ENCODE data around the gene APMAP.
A peak's percentile ranks its signal among the peaks of the same experiment; 100 is the strongest.
"Not testable (repeated sequence)": the region's sequence is repeated elsewhere in the genome, so short reads cannot be mapped to it uniquely, and the experiment has no call there.

APMAP gene

GRCh38 chr20:25006431-25007167, 14.0 kb upstream of the APMAP start:
- no peak for DNase-seq

GRCh38 chr20:25005661-25006060, 13.1 kb upstream of the APMAP start:
- DNase-seq = no peak

GRCh38 chr20:25005220-25005619, 12.7 kb upstream of the APMAP start:
- peak; percentile 44 to 70 for DNase-seq

GRCh38 chr20:25003002-25003401, 10.5 kb upstream of the APMAP start:
- DNase-seq = no peak

- DNase-seq = not testable (repeated sequence)
Measured at GRCh38 chr20:25001323-25001722, 8.8 kb upstream of the APMAP start.

GRCh38 chr20:25000268-25000801, 7.8 kb upstream of the APMAP start:
- DNase-seq = no peak

- DNase-seq = no peak
Measured at GRCh38 chr20:24999568-24999967, 7.0 kb upstream of the APMAP start.

- no peak for DNase-seq
Measured at GRCh38 chr20:24998631-24999445, 6.3 kb upstream of the APMAP start.

- no peak for DNase-seq
Measured at GRCh38 chr20:24998121-24998520, 5.6 kb upstream of the APMAP start.

GRCh38 chr20:24996449-24997377, 4.2 kb upstream of the APMAP start:
- DNase-seq = no peak

GRCh38 chr20:24995741-24996448, 3.3 kb upstream of the APMAP start:
- peak in 1 of 2 experiments; percentile 17 for DNase-seq

- DNase-seq = peak; percentile 46 to 74
Measured at GRCh38 chr20:24994470-24995368, 2.2 kb upstream of the APMAP start.

GRCh38 chr20:24994186-24994465, 1.6 kb upstream of the APMAP start:
- DNase-seq = no peak

GRCh38 chr20:24993337-24994185, 1.0 kb upstream of the APMAP start:
- peak; percentile 2 to 41 for DNase-seq

GRCh38 chr20:24991897-24992486, 559 bp downstream of the APMAP start:
- peak in 1 of 2 experiments; percentile 24 for DNase-seq

- DNase-seq = no peak
Measured at GRCh38 chr20:24990810-24991252, 1.7 kb downstream of the APMAP start.

GRCh38 chr20:24989162-24989561, 3.4 kb downstream of the APMAP start:
- no peak for DNase-seq

- no peak for DNase-seq
Measured at GRCh38 chr20:24987873-24988835, 4.4 kb downstream of the APMAP start.

- DNase-seq = no peak
Measured at GRCh38 chr20:24987244-24987643, 5.3 kb downstream of the APMAP start.
